Neural progenitor cell (in vitro differentiated cells): ENCODE results near the gene HILPDA. TPM values are rescaled to one million over a fixed set of nuclear protein-coding genes. Genes with fewer than 3 reads are reported as not detected.

Source experiments
- DNase-seq: peaks from one replicate; pipeline ENCODE4 v3.0.0-alpha.2; 2016; ENCODE audit warnings: low spot score
- H2AFZ ChIP-seq: fragments of 200-600 bp; sonication (generic); replicated peaks from 2 replicates; pipeline ENCODE4 v1.6.1; 2016; ENCODE audit warnings: antibody characterized with exemption
- H3F3A ChIP-seq: fragments of 200-600 bp; sonication (generic); 2 replicates; pipeline ENCODE4 v1.6.1; 2016; ENCODE audit warnings: antibody characterized with exemption, low read depth
- H3K27ac ChIP-seq: fragments of 200-600 bp; sonication (generic); 2 replicates; pipeline ENCODE4 v1.5.1; 2016; ENCODE audit warnings: mild to moderate bottlenecking
- H3K27me3 ChIP-seq: fragments of 200-600 bp; sonication (generic); 2 replicates; pipeline ENCODE4 v1.6.1; 2016; ENCODE audit warnings: mild to moderate bottlenecking, moderate library complexity
- H3K36me3 ChIP-seq: fragments of 200-600 bp; sonication (generic); 2 replicates; pipeline ENCODE4 v1.5.1; 2016
- H3K4me1 ChIP-seq: fragments of 200-600 bp; sonication (generic); 2 replicates; pipeline ENCODE4 v1.6.1; 2016; ENCODE audit warnings: mixed run types
- H3K4me2 ChIP-seq: fragments of 200-600 bp; sonication (generic); 2 replicates; pipeline ENCODE4 v1.6.1; 2016
- H3K4me3 ChIP-seq: fragments of 200-600 bp; sonication (generic); 2 replicates; pipeline ENCODE4 v1.5.1; 2016
- H3K79me2 ChIP-seq: fragments of 200-600 bp; sonication (generic); 2 replicates; pipeline ENCODE4 v1.6.1; 2016; ENCODE audit warnings: low read depth
- H3K9ac ChIP-seq: fragments of 200-600 bp; sonication (generic); 2 replicates; pipeline ENCODE4 v1.6.1; 2016
- H3K9me3 ChIP-seq: fragments of 200-600 bp; sonication (generic); 2 replicates; pipeline ENCODE4 v1.5.1; 2016; ENCODE audit warnings: low read depth
- H4K20me1 ChIP-seq: fragments of 200-600 bp; sonication (generic); 2 replicates; pipeline ENCODE4 v1.6.1; 2016; ENCODE audit warnings: low read depth
- H3K27ac Mint-ChIP-seq: 3 replicates; pipeline ENCODE4 v1.8.0; 2021; ENCODE audit warnings: mixed read lengths
- H3K27me3 Mint-ChIP-seq: 2 replicates; pipeline ENCODE4 v1.8.0; 2022; ENCODE audit warnings: low read depth, mild to moderate bottlenecking, inconsistent platforms, moderate library complexity, mixed read lengths; ENCODE audit not compliant: insufficient read depth
- H3K36me3 Mint-ChIP-seq: 3 replicates; pipeline ENCODE4 v1.8.0; 2021; ENCODE audit warnings: mixed read lengths
- H3K4me1 Mint-ChIP-seq: 3 replicates; pipeline ENCODE4 v1.8.0; 2021; ENCODE audit warnings: mixed read lengths
- H3K4me3 Mint-ChIP-seq: 3 replicates; pipeline ENCODE4 v1.8.0; 2021; ENCODE audit warnings: mild to moderate bottlenecking, moderate library complexity, mixed read lengths
- H3K9me3 Mint-ChIP-seq: 3 replicates; pipeline ENCODE4 v1.8.0; 2020; ENCODE audit warnings: mixed read lengths
- EZH2 ChIP-seq: fragments of 200-600 bp; sonication (generic); IDR thresholded peaks from 2 replicates; pipeline ENCODE4 v1.6.1; 2017; ENCODE audit warnings: antibody characterized with exemption, mild to moderate bottlenecking, moderate library complexity
- EZH2phosphoT487 ChIP-seq: fragments of 200-600 bp; sonication (generic); IDR thresholded peaks from 2 replicates; pipeline ENCODE4 v1.6.1; 2017; ENCODE audit warnings: antibody characterized with exemption
- total RNA-seq: library from RNA; depleted of rRNA; stranded (reverse); fragments of >200 nt; gene quantifications from 2 replicates; pipeline ENCODE4 v1.2.3, GENCODE V29; 2015; ENCODE audit warnings: low replicate concordance
- TF ChIP-seq, protein P1 (sequence below): fragments of 200-600 bp; sonication (generic); IDR thresholded peaks from 2 replicates; pipeline ENCODE4 v1.5.1; 2017; ENCODE audit warnings: antibody characterized with exemption, mild to moderate bottlenecking

Gene HILPDA
- total RNA-seq, 1 donor from 2014 or later, result 53.9 TPM

DNA sequence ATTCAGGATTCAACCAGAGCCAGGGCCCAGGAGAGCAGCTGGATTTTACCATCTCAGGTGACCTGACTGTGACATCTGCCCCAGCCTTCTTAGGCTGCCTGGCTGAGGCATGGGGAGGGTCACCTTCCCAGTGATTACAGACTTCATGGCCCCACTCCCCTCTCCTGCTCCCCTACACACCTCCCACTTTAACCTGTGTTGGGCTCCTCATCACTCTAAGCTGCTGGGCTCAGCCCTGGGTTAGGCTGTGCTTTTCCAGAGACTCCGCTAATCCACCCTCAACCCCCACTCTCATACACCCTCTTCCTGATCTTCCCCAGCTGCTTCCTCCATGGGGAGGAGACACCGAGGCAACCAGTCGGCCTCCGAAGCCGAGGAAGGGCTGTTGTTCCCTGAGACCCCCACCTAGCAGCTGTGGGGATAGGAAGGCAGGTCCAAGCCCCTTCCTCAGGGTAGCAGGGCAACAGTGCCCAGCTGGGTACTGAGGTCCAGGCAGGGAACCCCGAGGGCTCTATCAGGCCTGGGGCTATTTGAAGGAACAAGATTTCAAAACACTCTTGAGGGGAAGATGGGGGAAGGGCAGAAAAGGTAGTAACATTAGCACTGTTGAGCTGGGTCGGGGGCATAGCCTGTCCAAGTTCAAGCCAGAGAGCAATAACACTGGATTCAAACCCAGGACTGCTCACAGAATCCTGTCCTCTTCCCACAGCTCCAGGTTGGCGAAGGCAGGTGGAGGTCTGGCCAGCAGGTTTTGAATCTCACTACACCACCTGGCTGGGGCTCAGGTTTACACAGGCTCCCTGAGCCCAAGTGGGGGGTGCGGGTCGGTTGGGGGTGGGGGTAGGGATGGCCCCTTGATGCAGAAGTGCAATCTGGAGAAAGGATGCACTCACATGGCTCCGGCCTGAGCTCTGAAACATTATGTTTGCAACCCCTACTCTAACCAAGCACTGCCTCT lies 47.6 kb upstream of the HILPDA start:
- H3K36me3 Mint-ChIP-seq, result peaks cover 3% of the 10 kb centered on the region
- Histone ChIP-seq H2AFZ (no peak overlapping the region), H3K79me2 (no peaks in the 10 kb centered on the region), H3K4me2 (peak overlapping the region; percentile 85), H3K4me3 (peak overlapping the region; percentile 65), H3K4me1 (peaks cover 39% of the 10 kb centered on the region), H3K36me3 (no peaks in the 10 kb centered on the region), H3K27ac (no peak overlapping the region), H3F3A (peaks cover 51% of the 10 kb centered on the region), H3K9me3 (no peaks in the 10 kb centered on the region), H4K20me1 (peaks cover 30% of the 10 kb centered on the region), H3K9ac (no peak overlapping the region), H3K27me3 (peaks cover 96% of the 10 kb centered on the region)
- peak overlapping the region; percentile 90 for H3K4me3 Mint-ChIP-seq
- H3K9me3 Mint-ChIP-seq, result no peaks in the 10 kb centered on the region
- peaks cover 36% of the 10 kb centered on the region for H3K27me3 Mint-ChIP-seq
- DNase-seq, result peak; percentile 52
- H3K4me1 Mint-ChIP-seq, result peaks cover 47% of the 10 kb centered on the region
- H3K27ac Mint-ChIP-seq, result no peak overlapping the region
- peak; percentile 0 for TF ChIP-seq EZH2
- no peak for TF ChIP-seq EZH2phosphoT487

DNA sequence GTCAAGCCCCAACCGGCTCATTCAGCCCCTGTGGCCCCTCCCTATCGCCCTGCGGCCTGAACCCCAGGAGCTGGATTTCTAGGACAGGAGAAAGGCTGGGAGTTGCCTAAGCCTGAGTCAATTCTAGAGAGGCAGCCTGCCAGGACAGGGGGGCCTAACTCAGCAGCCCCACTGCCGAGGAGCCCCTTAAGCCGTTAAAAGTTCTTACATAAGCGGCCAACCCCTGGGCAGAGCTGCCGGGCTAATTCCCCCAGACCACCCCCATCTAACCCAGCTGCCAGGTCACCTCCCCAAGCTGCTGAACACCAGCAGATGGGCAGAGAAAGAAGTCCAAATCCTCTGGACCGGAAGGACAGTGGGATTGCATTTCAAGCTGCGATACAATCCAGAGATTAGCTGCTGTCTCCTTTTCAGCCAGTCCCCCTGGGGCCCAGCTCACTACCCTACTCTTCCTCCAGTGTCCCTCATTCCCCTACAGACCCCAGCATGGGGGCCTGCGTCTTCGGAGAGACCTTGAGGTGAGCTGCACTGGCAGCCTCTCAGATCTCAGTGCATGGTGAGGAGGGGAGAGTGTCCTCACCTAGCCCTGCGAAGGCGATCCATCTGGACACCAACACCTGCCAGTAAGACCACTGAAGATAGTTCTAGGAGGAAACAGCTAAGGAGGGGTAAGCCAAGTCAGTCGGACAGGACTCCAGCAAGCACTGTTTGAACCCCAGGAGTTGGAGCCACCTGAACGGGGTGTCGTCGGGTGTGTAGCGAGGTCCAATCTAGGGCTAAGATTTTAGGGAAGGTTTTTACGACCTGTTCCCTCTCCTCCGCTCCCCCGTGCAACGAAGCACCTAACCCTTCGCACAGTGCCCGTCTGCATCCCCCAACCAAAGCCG lies 46.7 kb upstream of the HILPDA start:
- Histone ChIP-seq H3K9ac (no peak overlapping the region), H3K9me3 (no peaks in the 10 kb centered on the region), H3K4me3 (peak overlapping the region; percentile 65), H3K36me3 (no peaks in the 10 kb centered on the region), H3K79me2 (no peaks in the 10 kb centered on the region), H3K27me3 (peaks cover 96% of the 10 kb centered on the region), H3K4me1 (peaks cover 38% of the 10 kb centered on the region), H3K4me2 (peak overlapping the region; percentile 85), H4K20me1 (peaks cover 30% of the 10 kb centered on the region), H3F3A (peaks cover 51% of the 10 kb centered on the region), H3K27ac (no peak overlapping the region), H2AFZ (peak overlapping the region; percentile 46)
- DNase-seq, result peak; percentile 76
- Mint-ChIP-seq H3K4me3 (peak overlapping the region; percentile 90), H3K27ac (peak overlapping the region; percentile 53), H3K4me1 (peaks cover 43% of the 10 kb centered on the region), H3K36me3 (peaks cover 3% of the 10 kb centered on the region), H3K27me3 (peaks cover 35% of the 10 kb centered on the region), H3K9me3 (no peaks in the 10 kb centered on the region)
- peak; percentile 18 for TF ChIP-seq EZH2phosphoT487
- TF ChIP-seq, protein P1, sequence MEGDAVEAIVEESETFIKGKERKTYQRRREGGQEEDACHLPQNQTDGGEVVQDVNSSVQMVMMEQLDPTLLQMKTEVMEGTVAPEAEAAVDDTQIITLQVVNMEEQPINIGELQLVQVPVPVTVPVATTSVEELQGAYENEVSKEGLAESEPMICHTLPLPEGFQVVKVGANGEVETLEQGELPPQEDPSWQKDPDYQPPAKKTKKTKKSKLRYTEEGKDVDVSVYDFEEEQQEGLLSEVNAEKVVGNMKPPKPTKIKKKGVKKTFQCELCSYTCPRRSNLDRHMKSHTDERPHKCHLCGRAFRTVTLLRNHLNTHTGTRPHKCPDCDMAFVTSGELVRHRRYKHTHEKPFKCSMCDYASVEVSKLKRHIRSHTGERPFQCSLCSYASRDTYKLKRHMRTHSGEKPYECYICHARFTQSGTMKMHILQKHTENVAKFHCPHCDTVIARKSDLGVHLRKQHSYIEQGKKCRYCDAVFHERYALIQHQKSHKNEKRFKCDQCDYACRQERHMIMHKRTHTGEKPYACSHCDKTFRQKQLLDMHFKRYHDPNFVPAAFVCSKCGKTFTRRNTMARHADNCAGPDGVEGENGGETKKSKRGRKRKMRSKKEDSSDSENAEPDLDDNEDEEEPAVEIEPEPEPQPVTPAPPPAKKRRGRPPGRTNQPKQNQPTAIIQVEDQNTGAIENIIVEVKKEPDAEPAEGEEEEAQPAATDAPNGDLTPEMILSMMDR, result no peak

DNA sequence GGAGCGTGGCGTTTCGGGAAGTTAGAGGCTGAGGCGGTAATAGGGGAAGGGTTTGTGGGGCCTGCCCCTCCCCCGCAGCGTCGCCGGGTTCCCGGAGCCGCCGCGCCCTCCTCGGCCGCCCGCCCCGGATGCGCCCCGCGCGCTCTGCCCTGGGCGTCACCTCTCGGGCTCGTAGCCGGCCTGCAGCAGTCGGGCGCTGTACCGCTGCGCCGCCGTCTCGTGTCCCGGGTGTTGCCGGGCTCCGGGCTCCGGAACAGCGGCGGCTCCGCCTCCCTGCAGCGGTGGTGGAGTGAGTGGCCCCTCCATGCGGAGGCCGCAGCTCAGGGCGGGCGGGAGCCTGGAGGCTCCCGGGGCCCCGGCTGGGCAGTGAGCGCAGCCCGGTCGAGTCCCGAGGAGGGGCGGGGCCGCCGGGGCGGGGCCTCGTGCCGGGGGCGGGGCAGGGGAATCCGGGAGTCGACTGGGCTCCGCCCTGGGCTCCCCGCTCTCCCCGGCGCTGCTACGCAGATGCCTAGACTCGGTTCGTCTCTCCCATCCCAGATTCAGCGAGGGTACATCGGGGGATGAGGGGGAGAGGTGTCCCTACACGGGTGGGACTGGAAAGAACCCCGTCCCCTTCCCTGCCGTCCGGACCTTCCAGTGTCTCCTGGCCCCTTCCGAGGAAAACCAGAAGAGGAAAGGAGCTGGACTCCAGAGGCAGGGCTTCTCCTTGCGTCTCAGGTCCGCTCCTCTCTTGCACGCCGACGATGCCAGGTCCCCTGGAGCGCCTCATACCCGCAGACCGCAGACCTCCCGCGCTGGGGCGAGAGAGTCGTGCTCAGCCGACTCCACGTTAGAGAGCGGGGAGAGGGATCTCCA lies 45.9 kb upstream of the HILPDA start, which contains the start of gene IMPDH1:
TSS of gene IMPDH1 (minus strand) at position 387 of the 855 bp plus-strand sequence. CDS start at position 306, 81 bp downstream.
- Histone ChIP-seq H2AFZ (peak within 1 kb of the TSS; percentile 82), H3K9ac (no peak within 1 kb of the TSS), H3K9me3 (no peaks in the 10 kb centered on the region), H3K27me3 (peaks cover 95% of the 10 kb centered on the region), H3K4me2 (peak within 1 kb of the TSS; percentile 85), H3K27ac (no peak within 1 kb of the TSS), H3K79me2 (no peaks in the 10 kb centered on the region), H3K4me1 (peaks cover 30% of the 10 kb centered on the region), H3K4me3 (peak within 1 kb of the TSS; percentile 65), H3K36me3 (no peaks in the 10 kb centered on the region), H3F3A (peaks cover 46% of the 10 kb centered on the region), H4K20me1 (peaks cover 30% of the 10 kb centered on the region)
- H3K4me3 Mint-ChIP-seq, result peak within 1 kb of the TSS; percentile 93
- peaks cover 3% of the 10 kb centered on the region for H3K36me3 Mint-ChIP-seq
- H3K27ac Mint-ChIP-seq, result peak within 1 kb of the TSS; percentile 53
- H3K27me3 Mint-ChIP-seq, result peaks cover 31% of the 10 kb centered on the region
- peaks cover 34% of the 10 kb centered on the region for H3K4me1 Mint-ChIP-seq
- TF ChIP-seq EZH2, result no peak
- peak; percentile 21 for TF ChIP-seq EZH2phosphoT487
- TF ChIP-seq, protein P1, result no peak
- no peaks in the 10 kb centered on the region for H3K9me3 Mint-ChIP-seq
- peak; percentile 93 for DNase-seq
